ENCODE data around the gene ARHGAP44. TPM values are rescaled to one million over a fixed set of nuclear protein-coding genes. Genes with fewer than 3 reads are reported as not detected.

ARHGAP44 gene
- total and polyA plus RNA-seq, 2 donors (not counting 3 experiments of a cell fraction or from before 2014, with no cell fraction given): 0.11 to 0.42 TPM

DNA sequence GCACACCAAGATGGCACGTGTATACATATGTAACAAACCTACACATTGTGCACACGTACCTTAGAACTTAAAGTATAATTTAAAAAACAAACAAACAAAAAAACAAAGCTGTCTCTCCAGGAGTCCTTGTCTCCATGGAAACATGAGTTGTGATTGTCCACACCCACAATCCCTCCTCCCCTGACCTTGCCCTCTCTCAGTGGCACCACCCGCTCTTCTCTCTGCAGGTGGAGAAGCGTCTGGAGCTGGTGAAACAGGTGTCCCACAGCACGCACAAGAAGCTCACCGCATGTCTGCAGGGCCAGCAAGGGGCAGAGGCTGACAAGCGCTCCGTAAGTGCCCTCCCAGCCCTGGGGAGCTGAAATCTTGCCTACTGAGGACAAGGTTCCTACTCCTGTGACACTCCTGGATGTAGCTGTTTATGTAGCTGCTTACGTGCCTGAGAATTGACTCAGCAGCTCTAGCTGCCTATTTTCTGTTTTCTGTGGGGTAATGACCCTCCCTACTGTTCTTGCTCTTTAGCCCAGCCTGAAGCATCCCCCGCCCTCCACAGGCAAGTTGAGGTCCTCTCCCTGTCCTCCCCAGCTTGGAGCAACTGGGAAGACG lies 107.0 kb downstream of the ARHGAP44 start:
- DNase-seq (ENCODE audit: low read depth, low spot score) (no peak), FAIRE-seq (no peak)
- no peak overlapping the region for H3K27ac ChIP-seq (ENCODE audit: insufficient read depth, low read depth, low read length)
- no peaks in the 10 kb centered on the region for H3K9me3 ChIP-seq (replicated peaks; ENCODE audit: control insufficient read depth, insufficient read depth, low read length)
- ChIA-PET CTCF (no interaction called here), POLR2A (no interaction called here)
- no TSS peak for BruUV-seq (replicated peaks)
- no peak overlapping the region for H3K4me3 ChIP-seq (replicated peaks in 1 of 3; ENCODE audit: insufficient read depth in 1 of 3, low read depth in 1 of 3, low read length in 3 of 3)
- no peak overlapping the region for H3K4me2 ChIP-seq (ENCODE audit: insufficient read depth, low read length)
- H3K36me3 ChIP-seq (ENCODE audit: control insufficient read depth in 2 of 2, extremely low read depth in 1 of 2, insufficient read depth in 2 of 2, low read length in 2 of 2): no peaks in the 10 kb centered on the region
- H3K4me1 ChIP-seq (ENCODE audit: control insufficient read depth, extremely low read depth, insufficient read depth, low read length): no peaks in the 10 kb centered on the region
- intact Hi-C loops (cut with micrococcal nuclease): no loop called here
- H3K9ac ChIP-seq (replicated peaks; ENCODE audit: extremely low read depth, insufficient read depth, low read length): no peak overlapping the region
- H3K27me3 ChIP-seq (ENCODE audit: control insufficient read depth in 2 of 2, insufficient read depth in 2 of 2, low read length in 2 of 2): no peaks in the 10 kb centered on the region
- no peaks in the 10 kb centered on the region for H3K9me1 ChIP-seq (replicated peaks; ENCODE audit: control insufficient read depth, extremely low read depth, insufficient read depth, low read length)
- dilution Hi-C loops (cut with MboI; ENCODE audit: extremely low pct_ligation_motif_present, low sequenced_read_pairs): no loop called here
- no peak overlapping the region for H2AFZ ChIP-seq (ENCODE audit: low read depth, low read length)
- H4K20me1 ChIP-seq (replicated peaks; ENCODE audit: control insufficient read depth, extremely low read depth, insufficient read depth, low read length): no peaks in the 10 kb centered on the region
- H3K79me2 ChIP-seq (ENCODE audit: control insufficient read depth, insufficient read depth, low read length): no peaks in the 10 kb centered on the region
- TF ChIP-seq GATA2 (IDR thresholded peaks at IDR 0.05; ENCODE audit: insufficient read depth, insufficient read length, low read depth, low read length) (no peak), POLR2AphosphoS5 (IDR thresholded peaks at IDR 0.05; ENCODE audit: insufficient read depth, low read depth, low read length) (no peak), MYC (IDR thresholded peaks at IDR 0.05; ENCODE audit: low read depth, low read length) (no peak), EZH2 (IDR thresholded peaks at IDR 0.05; ENCODE audit: borderline replicate concordance, low read depth, low read length, severe bottlenecking) (no peak), POLR2A (IDR thresholded peaks at IDR 0.05; ENCODE audit: low read depth, low read length) (no peak), JUN (IDR thresholded peaks at IDR 0.05; ENCODE audit: borderline replicate concordance, insufficient read depth, insufficient read length, low read depth) (no peak), FOS (IDR thresholded peaks at IDR 0.05; ENCODE audit: borderline replicate concordance, insufficient read depth, low read length) (no peak)
- TF ChIP-seq, protein P1, sequence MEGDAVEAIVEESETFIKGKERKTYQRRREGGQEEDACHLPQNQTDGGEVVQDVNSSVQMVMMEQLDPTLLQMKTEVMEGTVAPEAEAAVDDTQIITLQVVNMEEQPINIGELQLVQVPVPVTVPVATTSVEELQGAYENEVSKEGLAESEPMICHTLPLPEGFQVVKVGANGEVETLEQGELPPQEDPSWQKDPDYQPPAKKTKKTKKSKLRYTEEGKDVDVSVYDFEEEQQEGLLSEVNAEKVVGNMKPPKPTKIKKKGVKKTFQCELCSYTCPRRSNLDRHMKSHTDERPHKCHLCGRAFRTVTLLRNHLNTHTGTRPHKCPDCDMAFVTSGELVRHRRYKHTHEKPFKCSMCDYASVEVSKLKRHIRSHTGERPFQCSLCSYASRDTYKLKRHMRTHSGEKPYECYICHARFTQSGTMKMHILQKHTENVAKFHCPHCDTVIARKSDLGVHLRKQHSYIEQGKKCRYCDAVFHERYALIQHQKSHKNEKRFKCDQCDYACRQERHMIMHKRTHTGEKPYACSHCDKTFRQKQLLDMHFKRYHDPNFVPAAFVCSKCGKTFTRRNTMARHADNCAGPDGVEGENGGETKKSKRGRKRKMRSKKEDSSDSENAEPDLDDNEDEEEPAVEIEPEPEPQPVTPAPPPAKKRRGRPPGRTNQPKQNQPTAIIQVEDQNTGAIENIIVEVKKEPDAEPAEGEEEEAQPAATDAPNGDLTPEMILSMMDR (IDR thresholded peaks at IDR 0.05; ENCODE audit: extremely low read depth in 1 of 2, insufficient read depth in 1 of 2, low read depth in 1 of 2, low read length in 2 of 2): no peak
- TF ChIP-seq, protein P2, sequence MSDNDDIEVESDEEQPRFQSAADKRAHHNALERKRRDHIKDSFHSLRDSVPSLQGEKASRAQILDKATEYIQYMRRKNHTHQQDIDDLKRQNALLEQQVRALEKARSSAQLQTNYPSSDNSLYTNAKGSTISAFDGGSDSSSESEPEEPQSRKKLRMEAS (IDR thresholded peaks at IDR 0.05; ENCODE audit: insufficient read depth, insufficient read length): no peak

All from endothelial cell of umbilical vein (primary cell).